ENCODE results near the gene CD44.
A peak's percentile ranks its signal among the peaks of the same experiment; 100 is the strongest.

CD44 gene

DNA sequence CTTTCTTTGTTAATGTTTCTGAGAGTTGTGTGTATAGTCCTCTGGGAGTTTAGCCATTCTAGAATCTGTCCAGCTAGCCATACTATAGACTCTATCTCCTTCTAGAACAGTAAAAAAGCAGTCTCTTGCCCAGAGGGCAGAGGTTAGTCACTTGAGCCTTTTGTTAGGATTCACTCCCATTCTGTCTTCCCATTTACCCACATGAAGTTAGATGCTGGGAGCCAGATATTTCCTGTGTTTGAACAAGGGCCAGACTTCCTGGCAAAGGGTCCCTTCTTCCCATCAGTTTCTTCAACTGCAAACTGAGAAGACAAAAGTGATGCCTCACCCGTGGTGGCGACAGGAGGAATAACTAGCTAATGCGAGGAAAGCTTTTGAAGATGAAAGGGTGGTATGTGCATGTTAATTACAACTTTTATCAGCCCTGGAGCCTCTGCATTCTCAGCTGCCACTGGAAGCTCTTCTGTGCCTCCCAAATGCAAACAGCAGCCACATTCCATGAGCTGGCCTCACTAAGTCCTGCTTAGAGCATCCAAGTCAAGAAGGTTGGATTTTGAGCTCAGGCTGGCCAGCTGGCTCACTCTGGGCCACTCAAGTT lies 12.8 kb downstream of the CD44 start:
- H3K27me3 ChIP-seq (ENCODE audit: control insufficient read depth, insufficient read depth, low read length) = no peaks in the 10 kb centered on the region
- H3K9me3 ChIP-seq (replicated peaks; ENCODE audit: low read length) = no peaks in the 10 kb centered on the region
- H3K4me2 ChIP-seq (ENCODE audit: low read length) = no peak overlapping the region
- no peak overlapping the region for H3K4me3 ChIP-seq (ENCODE audit: low read length)
- H3K4me1 ChIP-seq (ENCODE audit: control insufficient read depth, insufficient read depth, low read length) = peaks cover 25% of the 10 kb centered on the region
- H3K9ac ChIP-seq (ENCODE audit: low read depth, low read length) = no peak overlapping the region
- peaks cover 75% of the 10 kb centered on the region for H3K36me3 ChIP-seq (ENCODE audit: insufficient read depth, low read length)

- Histone ChIP-seq H3K4me3 (ENCODE audit: low read length) (no peak overlapping the region), H3K36me3 (ENCODE audit: insufficient read depth, low read length) (peaks cover 76% of the 10 kb centered on the region), H3K4me1 (ENCODE audit: control insufficient read depth, insufficient read depth, low read length) (peaks cover 21% of the 10 kb centered on the region)
Measured at GRCh38 chr11:35152575-35152974, 13.6 kb downstream of the CD44 start.

GRCh38 chr11:35153280-35153679 lies 14.3 kb downstream of the CD44 start:
- H3K4me1 ChIP-seq (ENCODE audit: control insufficient read depth, insufficient read depth, low read length) = peaks cover 28% of the 10 kb centered on the region
- H3K9me3 ChIP-seq (replicated peaks; ENCODE audit: low read length) = no peaks in the 10 kb centered on the region
- peaks cover 79% of the 10 kb centered on the region for H3K36me3 ChIP-seq (ENCODE audit: insufficient read depth, low read length)

More at GRCh38 chr11:35152575-35152974, 13.6 kb downstream of the CD44 start:
- no peaks in the 10 kb centered on the region for H3K27me3 ChIP-seq (ENCODE audit: control insufficient read depth, insufficient read depth, low read length)
- H3K4me2 ChIP-seq (ENCODE audit: low read length) = no peak overlapping the region
- H3K9me3 ChIP-seq (replicated peaks; ENCODE audit: low read length) = no peaks in the 10 kb centered on the region
- H3K9ac ChIP-seq (ENCODE audit: low read depth, low read length) = no peak overlapping the region

DNA sequence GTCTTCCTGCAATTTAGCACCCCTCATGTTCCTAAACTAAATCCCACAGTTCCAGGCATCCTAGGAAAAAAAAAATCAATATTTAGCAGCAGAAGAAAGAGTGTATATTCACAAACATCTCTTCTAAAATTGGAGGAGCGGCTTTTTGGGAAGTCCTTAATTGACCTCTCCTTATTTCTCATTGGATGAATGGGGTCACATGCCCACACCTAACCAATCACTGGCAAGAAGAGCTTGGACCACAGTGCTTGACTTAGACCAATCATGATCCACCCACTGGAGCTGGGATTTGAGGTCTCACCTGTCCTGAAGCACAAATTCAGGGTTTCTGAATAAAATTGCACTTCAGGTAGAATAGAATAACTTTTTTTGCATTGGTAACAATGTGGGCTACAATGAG lies 16.0 kb downstream of the CD44 start:
- H3K4me2 ChIP-seq (ENCODE audit: low read length) = no peak overlapping the region
- no peaks in the 10 kb centered on the region for H3K27me3 ChIP-seq (ENCODE audit: control insufficient read depth, insufficient read depth, low read length)
- peaks cover 79% of the 10 kb centered on the region for H3K36me3 ChIP-seq (ENCODE audit: insufficient read depth, low read length)
- no peak overlapping the region for H3K9ac ChIP-seq (ENCODE audit: low read depth, low read length)
- H3K4me3 ChIP-seq (ENCODE audit: low read length) = no peak overlapping the region
- H3K4me1 ChIP-seq (ENCODE audit: control insufficient read depth, insufficient read depth, low read length) = peaks cover 44% of the 10 kb centered on the region
- H3K9me3 ChIP-seq (replicated peaks; ENCODE audit: low read length) = no peaks in the 10 kb centered on the region

More at GRCh38 chr11:35153280-35153679, 14.3 kb downstream of the CD44 start:
- no peak overlapping the region for H3K9ac ChIP-seq (ENCODE audit: low read depth, low read length)
- no peaks in the 10 kb centered on the region for H3K27me3 ChIP-seq (ENCODE audit: control insufficient read depth, insufficient read depth, low read length)
- no peak overlapping the region for H3K4me3 ChIP-seq (ENCODE audit: low read length)
- H3K4me2 ChIP-seq (ENCODE audit: low read length) = no peak overlapping the region

- Histone ChIP-seq H3K4me3 (ENCODE audit: low read length) (no peak overlapping the region), H3K36me3 (ENCODE audit: insufficient read depth, low read length) (peaks cover 79% of the 10 kb centered on the region), H3K4me1 (ENCODE audit: control insufficient read depth, insufficient read depth, low read length) (peaks cover 42% of the 10 kb centered on the region)
Measured at GRCh38 chr11:35155677-35156076, 16.7 kb downstream of the CD44 start.

DNA sequence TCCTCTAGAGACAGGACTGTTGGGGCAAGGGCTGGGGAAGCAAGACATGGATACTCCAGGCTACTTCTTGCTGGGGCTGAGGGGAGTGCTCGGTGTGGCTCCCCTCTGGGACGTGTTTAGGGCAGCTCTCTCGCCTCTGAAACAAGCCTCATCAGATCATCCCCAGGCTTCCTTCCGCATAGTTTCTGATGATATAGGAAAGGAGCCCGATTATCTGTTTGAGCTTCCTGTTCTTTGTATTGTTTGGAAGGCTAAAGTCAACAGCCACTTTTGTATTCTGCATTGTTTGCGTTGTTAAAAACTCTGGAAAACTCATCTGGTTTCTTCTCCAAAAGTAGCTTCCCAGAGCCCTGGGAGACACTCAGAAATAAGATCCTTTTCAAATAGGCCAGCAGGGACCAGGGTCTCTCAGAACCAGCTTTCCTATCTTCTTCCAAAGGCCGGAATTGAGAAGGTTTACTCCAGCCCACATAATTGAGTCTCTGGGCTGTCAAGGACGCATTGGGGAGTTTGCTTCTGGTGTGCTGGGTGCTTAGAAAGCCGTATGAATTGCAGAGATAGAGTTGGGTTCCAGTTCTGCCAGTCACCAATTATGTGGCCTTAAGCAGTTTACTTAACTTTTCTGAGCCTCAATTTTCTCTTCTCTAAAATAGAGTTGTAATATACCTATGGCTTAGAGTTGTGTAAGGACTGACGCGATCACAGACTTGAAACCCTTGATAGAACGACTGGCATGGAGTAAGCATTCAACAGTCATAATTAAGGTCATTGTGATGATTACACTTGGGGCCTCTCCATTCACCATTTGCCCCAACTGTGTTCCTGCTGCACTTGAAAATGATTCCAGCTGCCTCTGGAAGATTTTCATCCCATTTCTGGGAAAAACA lies 19.1 kb downstream of the CD44 start:
- peaks cover 81% of the 10 kb centered on the region for H3K36me3 ChIP-seq (ENCODE audit: insufficient read depth, low read length)
- no peaks in the 10 kb centered on the region for H3K9me3 ChIP-seq (replicated peaks; ENCODE audit: low read length)
- H3K4me2 ChIP-seq (ENCODE audit: low read length) = peak overlapping the region; percentile 42
- H3K4me3 ChIP-seq (ENCODE audit: low read length) = no peak overlapping the region
- H3K9ac ChIP-seq (ENCODE audit: low read depth, low read length) = no peak overlapping the region
- peaks cover 52% of the 10 kb centered on the region for H3K4me1 ChIP-seq (ENCODE audit: control insufficient read depth, insufficient read depth, low read length)
- H3K27me3 ChIP-seq (ENCODE audit: control insufficient read depth, insufficient read depth, low read length) = no peaks in the 10 kb centered on the region

More at GRCh38 chr11:35155677-35156076, 16.7 kb downstream of the CD44 start:
- Histone ChIP-seq H3K4me2 (ENCODE audit: low read length) (no peak overlapping the region), H3K9me3 (replicated peaks; ENCODE audit: low read length) (no peaks in the 10 kb centered on the region), H3K27me3 (ENCODE audit: control insufficient read depth, insufficient read depth, low read length) (no peaks in the 10 kb centered on the region), H3K9ac (ENCODE audit: low read depth, low read length) (no peak overlapping the region)

DNA sequence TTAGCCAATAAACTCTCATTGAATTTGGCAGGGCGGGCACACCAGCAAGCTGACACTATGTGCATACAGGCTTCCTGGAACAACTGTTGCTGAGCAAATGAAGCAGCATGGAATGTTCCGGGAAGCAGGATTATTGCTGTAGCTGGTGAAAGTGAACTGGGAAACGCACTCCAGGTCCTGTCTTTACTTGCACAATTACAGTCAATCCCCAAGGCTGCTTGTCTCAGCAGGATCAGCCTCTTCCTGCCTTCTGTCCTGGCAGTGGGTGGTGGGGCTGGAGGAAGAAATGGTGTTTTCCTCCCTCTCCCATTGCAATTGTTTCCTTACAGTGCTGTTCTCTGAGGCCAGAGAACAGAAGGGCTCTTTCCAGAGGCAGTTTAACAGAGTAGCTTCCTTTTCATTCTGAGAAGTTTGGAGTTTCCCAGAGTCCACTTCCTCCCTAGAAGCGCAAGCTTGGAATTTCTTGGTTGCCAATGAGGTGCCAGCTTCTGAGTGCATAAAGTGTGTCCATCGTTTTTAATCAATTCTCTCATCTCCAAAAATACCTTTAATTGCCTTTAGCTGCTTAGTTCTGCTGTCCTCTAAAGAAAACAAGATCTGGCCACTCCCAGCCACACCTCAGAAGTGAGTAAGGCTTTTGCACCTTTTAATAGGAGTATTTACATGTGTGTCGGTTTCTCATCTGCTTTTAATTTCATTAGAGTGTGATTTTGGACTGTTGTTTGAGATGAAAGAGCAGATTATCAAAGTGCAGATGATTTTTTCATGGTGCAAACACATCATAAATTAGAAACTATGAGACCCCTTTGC lies 19.9 kb downstream of the CD44 start:
- no peak overlapping the region for H3K4me3 ChIP-seq (ENCODE audit: low read length)
- peak overlapping the region; percentile 42 for H3K4me2 ChIP-seq (ENCODE audit: low read length)
- no peaks in the 10 kb centered on the region for H3K27me3 ChIP-seq (ENCODE audit: control insufficient read depth, insufficient read depth, low read length)
- H3K36me3 ChIP-seq (ENCODE audit: insufficient read depth, low read length) = peaks cover 77% of the 10 kb centered on the region
- H3K9ac ChIP-seq (ENCODE audit: low read depth, low read length) = peak overlapping the region; percentile 9
- H3K9me3 ChIP-seq (replicated peaks; ENCODE audit: low read length) = no peaks in the 10 kb centered on the region
- H3K4me1 ChIP-seq (ENCODE audit: control insufficient read depth, insufficient read depth, low read length) = peaks cover 55% of the 10 kb centered on the region

DNA sequence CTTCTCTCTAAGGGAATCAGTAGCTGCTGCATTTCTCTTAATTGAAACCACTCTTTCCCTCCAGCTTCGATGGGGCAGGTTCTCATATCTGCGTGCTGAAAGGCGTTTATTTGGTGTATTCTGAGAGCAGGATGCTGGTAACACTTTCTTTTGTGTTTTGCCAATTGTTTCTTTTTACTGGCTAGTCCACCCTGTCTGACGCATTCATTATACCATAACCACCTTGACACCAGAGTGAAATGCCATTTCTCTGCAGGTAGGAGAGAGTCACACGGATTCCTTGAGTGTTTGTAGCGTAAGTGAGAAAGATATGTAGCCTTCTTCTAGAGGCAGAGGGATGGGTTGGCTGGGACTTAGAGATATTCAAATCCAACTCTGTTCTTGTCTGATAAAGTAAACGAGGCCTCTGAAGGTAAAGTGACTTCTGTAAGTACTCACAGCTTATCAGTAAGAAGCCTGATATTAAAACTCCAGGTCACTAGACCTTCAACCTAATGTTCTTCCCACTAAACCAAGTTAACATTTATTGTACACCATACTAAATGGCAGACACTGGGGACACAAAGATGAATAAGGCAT lies 21.4 kb downstream of the CD44 start:
- Histone ChIP-seq H3K36me3 (ENCODE audit: insufficient read depth, low read length) (peaks cover 65% of the 10 kb centered on the region), H3K9ac (ENCODE audit: low read depth, low read length) (no peak overlapping the region), H3K4me3 (ENCODE audit: low read length) (no peak overlapping the region), H3K9me3 (replicated peaks; ENCODE audit: low read length) (no peaks in the 10 kb centered on the region), H3K4me2 (ENCODE audit: low read length) (no peak overlapping the region), H3K27me3 (ENCODE audit: control insufficient read depth, insufficient read depth, low read length) (no peaks in the 10 kb centered on the region), H3K4me1 (ENCODE audit: control insufficient read depth, insufficient read depth, low read length) (peaks cover 70% of the 10 kb centered on the region)

GRCh38 chr11:35160902-35161597 lies 22.1 kb downstream of the CD44 start:
- Histone ChIP-seq H3K4me1 (ENCODE audit: control insufficient read depth, insufficient read depth, low read length) (peaks cover 77% of the 10 kb centered on the region), H3K27me3 (ENCODE audit: control insufficient read depth, insufficient read depth, low read length) (no peaks in the 10 kb centered on the region), H3K4me2 (ENCODE audit: low read length) (no peak overlapping the region), H3K4me3 (ENCODE audit: low read length) (no peak overlapping the region), H3K9ac (ENCODE audit: low read depth, low read length) (no peak overlapping the region), H3K36me3 (ENCODE audit: insufficient read depth, low read length) (peaks cover 61% of the 10 kb centered on the region), H3K9me3 (replicated peaks; ENCODE audit: low read length) (no peaks in the 10 kb centered on the region)

GRCh38 chr11:35162745-35163144 lies 23.8 kb downstream of the CD44 start:
- Histone ChIP-seq H3K4me2 (ENCODE audit: low read length) (peak overlapping the region; percentile 15), H3K9ac (ENCODE audit: low read depth, low read length) (no peak overlapping the region), H3K36me3 (ENCODE audit: insufficient read depth, low read length) (peaks cover 57% of the 10 kb centered on the region), H3K4me1 (ENCODE audit: control insufficient read depth, insufficient read depth, low read length) (peaks cover 89% of the 10 kb centered on the region), H3K27me3 (ENCODE audit: control insufficient read depth, insufficient read depth, low read length) (no peaks in the 10 kb centered on the region), H3K4me3 (ENCODE audit: low read length) (no peak overlapping the region), H3K9me3 (replicated peaks; ENCODE audit: low read length) (no peaks in the 10 kb centered on the region)

Measured in skeletal muscle satellite cell (primary cell).